H1 (cell line): ENCODE measurements around the gene RHOC. TPM values are rescaled to one million over a fixed set of nuclear protein-coding genes. Genes with fewer than 3 reads are reported as not detected.
"Not testable (repeated sequence)": the region's sequence is repeated elsewhere in the genome, so short reads cannot be mapped to it uniquely, and the experiment has no call there.

Source experiments
- CTCF ChIA-PET: fragments of 300-600 bp; sonication (Branson Sonifier 250); formaldehyde crosslinking; loops from one replicate; lab custom pipeline; 2021; ENCODE audit not compliant: partially characterized antibody; lab: Charles Lee
- POLR2A ChIA-PET: fragments of 300-600 bp; sonication (Branson Sonifier 250); formaldehyde crosslinking; loops from one replicate; lab custom pipeline; 2021; ENCODE audit warnings: inconsistent platforms; ENCODE audit not compliant: partially characterized antibody; lab: Charles Lee
- DNase-seq, 2 experiments: peaks; one replicate each; pipeline versions ENCODE4 v3.0.0 to v3.0.0-alpha.2; 2010 to 2022; ENCODE audit warnings: low spot score in 2 of 2, low read depth in 1 of 2, mixed read lengths in 1 of 2
- FAIRE-seq: peaks from 2 replicates; lab custom pipeline; 2011; peaks lifted over from hg19 to GRCh38; lab: Jason Lieb, UNC
- H2AFZ ChIP-seq: 2 replicates; pipeline ENCODE4 v1.8.1; 2012; ENCODE audit warnings: low read length, inconsistent platforms
- H2AK5ac ChIP-seq: 2 replicates; pipeline ENCODE4 v1.6.1; 2013; ENCODE audit warnings: low read depth, low read length
- H2BK120ac ChIP-seq: replicated peaks from 2 replicates; pipeline ENCODE3; 2013; ENCODE audit warnings: low read depth, low read length, inconsistent platforms
- H2BK12ac ChIP-seq: 2 replicates; pipeline ENCODE4 v1.6.1; 2013; ENCODE audit warnings: low read depth, low read length
- H2BK15ac ChIP-seq: 2 replicates; pipeline ENCODE4 v1.6.1; 2013; ENCODE audit warnings: low read length
- H2BK20ac ChIP-seq: 2 replicates; pipeline ENCODE4 v1.6.1; 2013; ENCODE audit warnings: low read length
- H2BK5ac ChIP-seq: 2 replicates; pipeline ENCODE4 v1.6.1; 2013; ENCODE audit warnings: low read depth, low read length
- H3K14ac ChIP-seq: 2 replicates; pipeline ENCODE4 v1.6.1; 2013; ENCODE audit warnings: inconsistent platforms; ENCODE audit not compliant: insufficient read length
- H3K18ac ChIP-seq: 2 replicates; pipeline ENCODE4 v1.6.1; 2013; ENCODE audit warnings: low read length; ENCODE audit errors: extremely low read depth
- H3K23ac ChIP-seq: 2 replicates; pipeline ENCODE4 v1.6.1; 2013; ENCODE audit warnings: inconsistent platforms; ENCODE audit not compliant: insufficient read length
- H3K23me2 ChIP-seq: 2 replicates; pipeline ENCODE4 v1.6.1; 2013; ENCODE audit warnings: low read depth, low read length
- H3K27ac ChIP-seq: 2 replicates; pipeline ENCODE4 v1.6.1; 2011; ENCODE audit warnings: low read depth, low read length, inconsistent platforms
- H3K27me3 ChIP-seq, 4 experiments: replicated peaks in 1 of 4; 1 replicate in 1 of 4; 2 replicates in 3 of 4; pipeline versions ENCODE4 v1.6.1 to v1.8.1; 2011 to 2013; ENCODE audit warnings: low read length in 3 of 4, mild to moderate bottlenecking in 3 of 4, inconsistent platforms in 2 of 4, mixed read lengths in 2 of 4, moderate library complexity in 1 of 4; ENCODE audit not compliant: control insufficient read depth in 3 of 4, insufficient read depth in 3 of 4; ENCODE audit errors: extremely low read depth in 1 of 4
- H3K36me3 ChIP-seq, 4 experiments: 2 replicates each; pipeline versions ENCODE4 v1.6.1 to v1.8.1; 2011 to 2013; ENCODE audit warnings: mild to moderate bottlenecking in 4 of 4, low read length in 3 of 4, moderate library complexity in 2 of 4, control low read depth in 1 of 4, inconsistent platforms in 1 of 4; ENCODE audit not compliant: insufficient read depth in 4 of 4, control insufficient read depth in 2 of 4
- H3K4ac ChIP-seq: replicated peaks from 2 replicates; pipeline ENCODE3; 2013; ENCODE audit warnings: low read length, low read depth, mixed read lengths, inconsistent platforms; ENCODE audit not compliant: insufficient read length
- H3K4me1 ChIP-seq, 4 experiments: replicated peaks in 1 of 4; 1 replicate in 1 of 4; 2 replicates in 3 of 4; pipeline versions ENCODE4 v1.6.1 to v1.8.1; 2011 to 2013; ENCODE audit warnings: low read length in 3 of 4, inconsistent platforms in 2 of 4, mixed read lengths in 1 of 4; ENCODE audit not compliant: insufficient read depth in 4 of 4, control insufficient read depth in 3 of 4
- H3K4me2 ChIP-seq, 2 experiments: 2 replicates each; pipeline versions ENCODE4 v1.6.1 to v1.8.1; 2011 to 2013; ENCODE audit warnings: low read depth in 2 of 2, low read length in 2 of 2, control low read depth in 1 of 2, inconsistent platforms in 1 of 2, mild to moderate bottlenecking in 1 of 2; ENCODE audit not compliant: insufficient read depth in 1 of 2
- H3K4me3 ChIP-seq, 4 experiments: fragments of 200-600, 300-600 bp in 1 of 4; sonication (generic), shearing (Covaris generic), sonication (Bioruptor Twin) in 1 of 4; 2 replicates each; pipeline versions ENCODE4 v1.5.1 to v1.8.1; 2011 to 2016; ENCODE audit warnings: low read length in 4 of 4, low read depth in 3 of 4, control low read depth in 2 of 4, inconsistent platforms in 2 of 4, mild to moderate bottlenecking in 2 of 4, mixed read lengths in 1 of 4, moderate library complexity in 1 of 4; ENCODE audit not compliant: insufficient read depth in 2 of 4; ENCODE audit errors: extremely low read depth in 1 of 4
- H3K56ac ChIP-seq: replicated peaks from 2 replicates; pipeline ENCODE3; 2013; ENCODE audit warnings: low read depth, mild to moderate bottlenecking, mixed read lengths, low read length, inconsistent platforms; ENCODE audit not compliant: insufficient read length
- H3K79me1 ChIP-seq: 2 replicates; pipeline ENCODE4 v1.6.1; 2013; ENCODE audit warnings: low read depth, low read length, control low read depth
- H3K79me2 ChIP-seq, 2 experiments: 2 replicates each; pipeline versions ENCODE4 v1.6.1 to v1.8.1; 2012 to 2013; ENCODE audit warnings: low read length in 2 of 2, mild to moderate bottlenecking in 2 of 2, inconsistent platforms in 1 of 2; ENCODE audit not compliant: insufficient read depth in 2 of 2, control insufficient read depth in 1 of 2
- H3K9ac ChIP-seq, 4 experiments: replicated peaks in 1 of 4; 1 replicate in 1 of 4; 2 replicates in 3 of 4; pipeline versions ENCODE4 v1.6.1 to v1.8.1; 2011 to 2013; ENCODE audit warnings: low read depth in 3 of 4, low read length in 3 of 4, control low read depth in 2 of 4, mild to moderate bottlenecking in 2 of 4, moderate library complexity in 2 of 4, inconsistent platforms in 1 of 4; ENCODE audit errors: extremely low read depth in 1 of 4
- H3K9me3 ChIP-seq, 2 experiments: 2 replicates each; pipeline versions ENCODE4 v1.6.1 to v1.8.1; 2012 to 2013; ENCODE audit warnings: mild to moderate bottlenecking in 2 of 2, moderate library complexity in 2 of 2, control low read depth in 1 of 2, inconsistent platforms in 1 of 2, low read depth in 1 of 2, low read length in 1 of 2, mixed read lengths in 1 of 2; ENCODE audit not compliant: insufficient read depth in 2 of 2
- H4K20me1 ChIP-seq, 2 experiments: replicated peaks in 1 of 2; 2 replicates each; pipeline versions ENCODE3 to v1.8.1; 2011 to 2013; ENCODE audit warnings: inconsistent platforms in 2 of 2, low read length in 2 of 2, mild to moderate bottlenecking in 1 of 2; ENCODE audit not compliant: insufficient read depth in 2 of 2, control insufficient read depth in 1 of 2
- H4K5ac ChIP-seq: 2 replicates; pipeline ENCODE4 v1.6.1; 2013; ENCODE audit warnings: low read length, low read depth, mixed read lengths, inconsistent platforms; ENCODE audit not compliant: insufficient read length
- H4K8ac ChIP-seq: 2 replicates; pipeline ENCODE4 v1.8.0; 2013; ENCODE audit warnings: mild to moderate bottlenecking, moderate library complexity, low read length, inconsistent platforms; ENCODE audit not compliant: insufficient read depth; ENCODE audit errors: extremely low read depth
- H4K91ac ChIP-seq: replicated peaks from 2 replicates; pipeline ENCODE3; 2013; ENCODE audit warnings: low read length, mixed read lengths, inconsistent platforms; ENCODE audit not compliant: insufficient read length
- WGBS, 2 experiments: shearing (Covaris generic) in 1 of 2; methylation state at CpG; one replicate each; pipeline versions ENCODE4 v1.1.6 to v1.1.7; 2013 to 2015; ENCODE audit warnings: low lambda C conversion rate in 2 of 2, mixed read lengths in 2 of 2, inconsistent platforms in 1 of 2, low coverage in 1 of 2, missing lambda C conversion rate in 1 of 2; ENCODE audit not compliant: insufficient replicate concordance in 2 of 2, insufficient coverage in 1 of 2, insufficient read length in 1 of 2; ENCODE audit errors: extremely low coverage in 1 of 2, missing lambda C conversion rate in 1 of 2; 5-methylcytosine and 5-hydroxymethylcytosine counted together
- polyA plus RNA-seq, 7 experiments: library from polyadenylated mRNA; depleted of rRNA in 3 of 7; stranded (reverse) in 5 of 7; unstranded in 2 of 7; fragments of >200 nt in 5 of 7; fragments of 200-250 nt in 2 of 7; gene quantifications; 1 replicate in 5 of 7; 2 replicates in 1 of 7; 4 replicates in 1 of 7; pipeline versions ENCODE4 v1.2.1 to v1.2.3, GENCODE V29; 2011 to 2013; ENCODE audit warnings: missing spikeins in 2 of 7, mixed read lengths in 2 of 7
- total RNA-seq: library from RNA; stranded (reverse); fragmentation: NEBNext Ultra II Directional; extraction: Animal tissue kit (Norgen Biotek cat#: 25700); gene quantifications from 2 replicates; pipeline ENCODE4 v1.2.1, GENCODE V29; 2021

The RHOC gene
- total and polyA plus RNA-seq, 2 of the 8 experiments (the other 6 are each of a cell fraction or from before 2014, with no cell fraction given) = 53.6 to 97.5 TPM

DNA sequence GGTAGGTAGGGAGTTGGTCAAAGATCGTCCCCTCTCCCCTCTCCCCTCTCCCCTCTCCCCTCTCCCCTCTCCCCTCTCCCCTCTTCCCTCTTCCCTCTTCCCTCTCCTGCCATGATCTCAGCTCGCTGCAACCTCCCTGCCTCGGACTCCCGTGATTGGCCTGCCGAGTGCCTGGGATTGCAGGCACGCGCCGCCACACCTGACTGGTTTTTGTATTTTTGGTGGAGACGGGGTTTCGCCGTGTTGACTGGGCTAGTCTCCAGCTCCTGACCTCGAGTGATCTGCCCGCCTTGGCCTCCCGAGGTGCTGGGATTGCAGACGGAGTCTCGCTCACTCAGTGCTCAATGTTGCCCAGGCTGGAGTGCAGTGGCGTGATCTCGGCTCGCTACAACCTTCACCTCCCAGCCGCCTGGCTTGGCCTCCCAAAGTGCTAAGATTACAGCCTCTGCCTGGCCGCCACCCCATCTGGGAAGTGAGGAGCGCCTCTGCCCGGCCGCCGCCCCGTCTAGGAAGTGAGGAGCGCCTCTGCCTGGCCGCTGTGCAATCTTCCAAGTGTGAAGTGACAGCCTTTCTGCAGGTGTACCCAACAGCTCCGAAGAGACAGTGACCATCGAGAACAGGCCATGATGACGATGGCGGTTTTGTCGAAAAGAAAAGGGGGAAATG lies 21.5 kb upstream of the RHOC start:
- not testable (repeated sequence) for H3K23me2 ChIP-seq, H3K36me3 ChIP-seq, H3K23ac ChIP-seq, H3K4me2 ChIP-seq, H3K27ac ChIP-seq, H3K4me1 ChIP-seq, H4K20me1 ChIP-seq, H3K14ac ChIP-seq, H2BK12ac ChIP-seq, H4K8ac ChIP-seq, H2BK5ac ChIP-seq, H3K4me3 ChIP-seq, H4K5ac ChIP-seq, H4K91ac ChIP-seq, H3K56ac ChIP-seq, H3K4ac ChIP-seq, FAIRE-seq, H3K79me2 ChIP-seq, DNase-seq, H2BK15ac ChIP-seq, H3K9me3 ChIP-seq, H2BK120ac ChIP-seq, H3K18ac ChIP-seq, H2AK5ac ChIP-seq, H3K27me3 ChIP-seq, H3K79me1 ChIP-seq, H2AFZ ChIP-seq, H2BK20ac ChIP-seq, H3K9ac ChIP-seq
- CTCF ChIA-PET = interaction anchor here (1.1 to 3.9 kb wide), 4 partner anchors 9 to 72 kb away, joined by 4 to 31 read pairs (median 4); partner anchors contain the start of gene PPM1J
- POLR2A ChIA-PET = interaction anchor here (1.4 kb wide), 1 partner anchor 75 kb away, joined by 5 read pairs; no protein-coding TSS in a partner anchor
- 88% methylated on average over 31 of the region's 33 CpGs; no CpG with 5 or more reads in 1 of the 2 experiments for WGBS, 2 experiments
